GM12878 (cell line): ENCODE data around the gene SORCS1.

Experiments used
- ETV6 ChIP-seq, 2 experiments: fragments of 450-650 bp in 1 of 2; IDR thresholded peaks in 1 of 2; conservative IDR thresholded peaks in 1 of 2; 2 replicates each; pipeline ENCODE4 v1.6.1; 2014; ENCODE audit warnings: antibody characterized with exemption in 1 of 2, borderline replicate concordance in 1 of 2, low read depth in 1 of 2, mild to moderate bottlenecking in 1 of 2, moderate library complexity in 1 of 2
- NR2C2 ChIP-seq: IDR thresholded peaks from 2 replicates; pipeline ENCODE4 v1.6.1; 2011; ENCODE audit warnings: borderline replicate concordance, low read depth; ENCODE audit not compliant: control insufficient read depth, insufficient read length
- NRF1 ChIP-seq: conservative IDR thresholded peaks from 2 replicates; pipeline ENCODE4 v1.6.1; 2011; ENCODE audit warnings: mild to moderate bottlenecking, low read depth, low read length, improper control_type of control experiment
- PAX8 ChIP-seq: fragments of 450-650 bp; IDR thresholded peaks from 2 replicates; pipeline ENCODE4 v1.6.1; 2017; ENCODE audit warnings: mild to moderate bottlenecking, moderate library complexity
- POLR2A ChIP-seq: IDR thresholded peaks from 2 replicates; pipeline ENCODE4 v1.6.1; 2011; ENCODE audit warnings: low read depth, mild to moderate bottlenecking, low read length
- PRDM15 ChIP-seq: fragments of 450-650 bp; formaldehyde crosslinking; IDR thresholded peaks from 2 replicates; pipeline ENCODE4 v1.4.0; 2020; ENCODE audit warnings: mild to moderate bottlenecking, moderate library complexity
- RAD51 ChIP-seq: fragments of 450-650 bp; IDR thresholded peaks from 2 replicates; pipeline ENCODE4 v1.6.1; 2016; ENCODE audit warnings: moderate library complexity, mild to moderate bottlenecking, inconsistent platforms
- RFX5 ChIP-seq: IDR thresholded peaks from 2 replicates; pipeline ENCODE4 v1.6.1; 2011; ENCODE audit warnings: low read depth, low read length, improper control_type of control experiment
- SUZ12 ChIP-seq: fragments of 200-600 bp; sonication (generic); IDR thresholded peaks from one replicate; pipeline ENCODE4 v1.6.1; 2018; ENCODE audit warnings: antibody characterized with exemption, mild to moderate bottlenecking; ENCODE audit not compliant: unreplicated experiment
- TCF12 ChIP-seq: IDR thresholded peaks from 2 replicates; pipeline ENCODE4 v1.6.1; 2011; ENCODE audit warnings: low read depth, mild to moderate bottlenecking, low read length
- WRNIP1 ChIP-seq: IDR thresholded peaks from 2 replicates; pipeline ENCODE4 v1.6.1; 2011; ENCODE audit warnings: low read depth, low read length, improper control_type of control experiment, borderline replicate concordance
- ZBED1 ChIP-seq: IDR thresholded peaks from 2 replicates; pipeline ENCODE4 v1.6.1; 2016; ENCODE audit warnings: borderline replicate concordance
- TF ChIP-seq, protein P1 (sequence below), 3 experiments: IDR thresholded peaks in 2 of 3; conservative IDR thresholded peaks in 1 of 3; 2 replicates each; pipeline ENCODE4 v1.5.1; 2011; ENCODE audit warnings: low read depth in 3 of 3, low read length in 3 of 3, mild to moderate bottlenecking in 3 of 3, control low read depth in 2 of 3, moderate library complexity in 2 of 3, inconsistent platforms in 1 of 3, mixed read lengths in 1 of 3; ENCODE audit not compliant: control insufficient read depth in 2 of 3, insufficient read depth in 1 of 3; ENCODE audit errors: extremely low read depth in 1 of 3

DNA sequence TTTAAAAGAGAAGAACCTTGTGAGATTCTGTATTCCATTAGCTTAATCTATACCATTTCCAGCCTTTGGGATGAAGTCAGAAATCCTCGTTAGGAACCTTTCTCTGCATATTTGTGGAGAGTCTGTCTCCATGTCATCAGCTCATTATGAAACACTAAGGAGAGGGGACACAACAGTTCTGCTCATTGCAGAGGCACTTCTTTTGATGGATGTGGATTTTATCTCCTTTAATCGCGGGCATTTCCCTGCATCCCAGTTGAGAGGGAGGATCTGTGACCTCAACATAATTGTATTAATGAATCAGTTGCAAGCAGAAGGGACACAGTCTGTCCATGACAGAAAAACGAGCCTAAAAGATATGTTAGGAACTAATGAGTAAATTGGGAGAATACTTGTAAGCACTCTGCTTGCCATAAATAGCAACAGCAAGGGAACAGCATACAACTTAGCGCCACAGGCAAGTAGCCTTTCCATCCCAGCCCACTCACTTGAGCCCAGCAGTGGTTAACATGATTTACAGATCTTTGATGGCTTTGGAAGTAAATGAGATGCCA lies 37.9 kb downstream of the SORCS1 start:
- TF ChIP-seq NR2C2 (no peak), POLR2A (no peak), RFX5 (no peak), WRNIP1 (no peak), NRF1 (no peak), SUZ12 (no peak), ZBED1 (no peak), ETV6 (conservative IDR thresholded peaks at IDR 0.05 in 1 of 2, IDR thresholded peaks at IDR 0.05 in 1 of 2; ENCODE audit: borderline replicate concordance in 1 of 2, low read depth in 1 of 2) (no peak), PAX8 (no peak), PRDM15 (CRISPR knock-in tag) (no peak), RAD51 (no peak), TCF12 (no peak)
- TF ChIP-seq, protein P1, sequence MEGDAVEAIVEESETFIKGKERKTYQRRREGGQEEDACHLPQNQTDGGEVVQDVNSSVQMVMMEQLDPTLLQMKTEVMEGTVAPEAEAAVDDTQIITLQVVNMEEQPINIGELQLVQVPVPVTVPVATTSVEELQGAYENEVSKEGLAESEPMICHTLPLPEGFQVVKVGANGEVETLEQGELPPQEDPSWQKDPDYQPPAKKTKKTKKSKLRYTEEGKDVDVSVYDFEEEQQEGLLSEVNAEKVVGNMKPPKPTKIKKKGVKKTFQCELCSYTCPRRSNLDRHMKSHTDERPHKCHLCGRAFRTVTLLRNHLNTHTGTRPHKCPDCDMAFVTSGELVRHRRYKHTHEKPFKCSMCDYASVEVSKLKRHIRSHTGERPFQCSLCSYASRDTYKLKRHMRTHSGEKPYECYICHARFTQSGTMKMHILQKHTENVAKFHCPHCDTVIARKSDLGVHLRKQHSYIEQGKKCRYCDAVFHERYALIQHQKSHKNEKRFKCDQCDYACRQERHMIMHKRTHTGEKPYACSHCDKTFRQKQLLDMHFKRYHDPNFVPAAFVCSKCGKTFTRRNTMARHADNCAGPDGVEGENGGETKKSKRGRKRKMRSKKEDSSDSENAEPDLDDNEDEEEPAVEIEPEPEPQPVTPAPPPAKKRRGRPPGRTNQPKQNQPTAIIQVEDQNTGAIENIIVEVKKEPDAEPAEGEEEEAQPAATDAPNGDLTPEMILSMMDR (IDR thresholded peaks at IDR 0.05 in 2 of 3, conservative IDR thresholded peaks at IDR 0.05 in 1 of 3; ENCODE audit: control insufficient read depth in 2 of 3, extremely low read depth in 1 of 3, insufficient read depth in 1 of 3, low read depth in 3 of 3, low read length in 3 of 3), result no peak
